Measurements from ENCODE around the gene SWT1. TPM values are rescaled to one million over a fixed set of nuclear protein-coding genes. Genes with fewer than 3 reads are reported as not detected.

Gene SWT1
- total and polyA plus RNA-seq, 9 of the 15 experiments (the other 6 are each of a cell fraction or from before 2014, with no cell fraction given): 1.5 to 3.4 (median 2.3) TPM

DNA sequence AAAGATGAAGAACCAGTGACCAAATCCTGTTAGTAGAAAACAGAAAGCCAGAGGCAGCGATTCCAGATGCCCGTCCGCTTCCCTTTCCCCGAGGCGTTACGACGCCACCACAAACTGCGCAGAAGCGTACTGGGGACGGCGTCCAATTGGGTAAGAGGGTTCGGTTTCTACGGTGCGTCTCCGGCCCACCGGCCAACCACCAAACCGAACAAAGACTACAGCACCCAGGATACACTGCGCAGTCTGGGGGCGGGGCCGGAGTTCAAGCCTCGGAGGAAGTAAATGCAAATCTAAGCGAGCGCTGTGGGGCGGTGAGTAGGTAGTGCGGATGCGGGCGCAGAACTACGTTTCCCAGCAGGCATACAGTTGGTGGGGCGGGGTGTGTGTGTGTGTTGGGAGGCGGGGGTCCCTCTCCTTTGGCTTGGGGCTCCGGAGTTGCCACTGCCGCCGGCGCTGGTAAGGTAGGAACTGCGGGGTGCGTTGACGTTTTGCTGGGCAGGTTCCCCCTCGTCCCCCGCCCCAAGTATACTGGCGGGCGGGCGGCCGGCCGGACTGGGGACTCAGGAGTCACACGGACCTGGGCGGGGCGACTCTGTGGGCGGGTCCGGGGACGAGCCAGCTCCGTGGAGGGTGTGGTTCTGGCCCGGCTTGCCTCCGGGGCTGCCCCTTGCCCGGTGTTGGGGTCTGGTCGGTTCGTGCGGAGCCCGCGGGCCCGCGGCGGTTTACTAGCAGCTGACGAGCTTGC, at the start of gene SWT1, which contains the start of gene TRMT1L (continued):
- TF ChIP-seq, protein P1, sequence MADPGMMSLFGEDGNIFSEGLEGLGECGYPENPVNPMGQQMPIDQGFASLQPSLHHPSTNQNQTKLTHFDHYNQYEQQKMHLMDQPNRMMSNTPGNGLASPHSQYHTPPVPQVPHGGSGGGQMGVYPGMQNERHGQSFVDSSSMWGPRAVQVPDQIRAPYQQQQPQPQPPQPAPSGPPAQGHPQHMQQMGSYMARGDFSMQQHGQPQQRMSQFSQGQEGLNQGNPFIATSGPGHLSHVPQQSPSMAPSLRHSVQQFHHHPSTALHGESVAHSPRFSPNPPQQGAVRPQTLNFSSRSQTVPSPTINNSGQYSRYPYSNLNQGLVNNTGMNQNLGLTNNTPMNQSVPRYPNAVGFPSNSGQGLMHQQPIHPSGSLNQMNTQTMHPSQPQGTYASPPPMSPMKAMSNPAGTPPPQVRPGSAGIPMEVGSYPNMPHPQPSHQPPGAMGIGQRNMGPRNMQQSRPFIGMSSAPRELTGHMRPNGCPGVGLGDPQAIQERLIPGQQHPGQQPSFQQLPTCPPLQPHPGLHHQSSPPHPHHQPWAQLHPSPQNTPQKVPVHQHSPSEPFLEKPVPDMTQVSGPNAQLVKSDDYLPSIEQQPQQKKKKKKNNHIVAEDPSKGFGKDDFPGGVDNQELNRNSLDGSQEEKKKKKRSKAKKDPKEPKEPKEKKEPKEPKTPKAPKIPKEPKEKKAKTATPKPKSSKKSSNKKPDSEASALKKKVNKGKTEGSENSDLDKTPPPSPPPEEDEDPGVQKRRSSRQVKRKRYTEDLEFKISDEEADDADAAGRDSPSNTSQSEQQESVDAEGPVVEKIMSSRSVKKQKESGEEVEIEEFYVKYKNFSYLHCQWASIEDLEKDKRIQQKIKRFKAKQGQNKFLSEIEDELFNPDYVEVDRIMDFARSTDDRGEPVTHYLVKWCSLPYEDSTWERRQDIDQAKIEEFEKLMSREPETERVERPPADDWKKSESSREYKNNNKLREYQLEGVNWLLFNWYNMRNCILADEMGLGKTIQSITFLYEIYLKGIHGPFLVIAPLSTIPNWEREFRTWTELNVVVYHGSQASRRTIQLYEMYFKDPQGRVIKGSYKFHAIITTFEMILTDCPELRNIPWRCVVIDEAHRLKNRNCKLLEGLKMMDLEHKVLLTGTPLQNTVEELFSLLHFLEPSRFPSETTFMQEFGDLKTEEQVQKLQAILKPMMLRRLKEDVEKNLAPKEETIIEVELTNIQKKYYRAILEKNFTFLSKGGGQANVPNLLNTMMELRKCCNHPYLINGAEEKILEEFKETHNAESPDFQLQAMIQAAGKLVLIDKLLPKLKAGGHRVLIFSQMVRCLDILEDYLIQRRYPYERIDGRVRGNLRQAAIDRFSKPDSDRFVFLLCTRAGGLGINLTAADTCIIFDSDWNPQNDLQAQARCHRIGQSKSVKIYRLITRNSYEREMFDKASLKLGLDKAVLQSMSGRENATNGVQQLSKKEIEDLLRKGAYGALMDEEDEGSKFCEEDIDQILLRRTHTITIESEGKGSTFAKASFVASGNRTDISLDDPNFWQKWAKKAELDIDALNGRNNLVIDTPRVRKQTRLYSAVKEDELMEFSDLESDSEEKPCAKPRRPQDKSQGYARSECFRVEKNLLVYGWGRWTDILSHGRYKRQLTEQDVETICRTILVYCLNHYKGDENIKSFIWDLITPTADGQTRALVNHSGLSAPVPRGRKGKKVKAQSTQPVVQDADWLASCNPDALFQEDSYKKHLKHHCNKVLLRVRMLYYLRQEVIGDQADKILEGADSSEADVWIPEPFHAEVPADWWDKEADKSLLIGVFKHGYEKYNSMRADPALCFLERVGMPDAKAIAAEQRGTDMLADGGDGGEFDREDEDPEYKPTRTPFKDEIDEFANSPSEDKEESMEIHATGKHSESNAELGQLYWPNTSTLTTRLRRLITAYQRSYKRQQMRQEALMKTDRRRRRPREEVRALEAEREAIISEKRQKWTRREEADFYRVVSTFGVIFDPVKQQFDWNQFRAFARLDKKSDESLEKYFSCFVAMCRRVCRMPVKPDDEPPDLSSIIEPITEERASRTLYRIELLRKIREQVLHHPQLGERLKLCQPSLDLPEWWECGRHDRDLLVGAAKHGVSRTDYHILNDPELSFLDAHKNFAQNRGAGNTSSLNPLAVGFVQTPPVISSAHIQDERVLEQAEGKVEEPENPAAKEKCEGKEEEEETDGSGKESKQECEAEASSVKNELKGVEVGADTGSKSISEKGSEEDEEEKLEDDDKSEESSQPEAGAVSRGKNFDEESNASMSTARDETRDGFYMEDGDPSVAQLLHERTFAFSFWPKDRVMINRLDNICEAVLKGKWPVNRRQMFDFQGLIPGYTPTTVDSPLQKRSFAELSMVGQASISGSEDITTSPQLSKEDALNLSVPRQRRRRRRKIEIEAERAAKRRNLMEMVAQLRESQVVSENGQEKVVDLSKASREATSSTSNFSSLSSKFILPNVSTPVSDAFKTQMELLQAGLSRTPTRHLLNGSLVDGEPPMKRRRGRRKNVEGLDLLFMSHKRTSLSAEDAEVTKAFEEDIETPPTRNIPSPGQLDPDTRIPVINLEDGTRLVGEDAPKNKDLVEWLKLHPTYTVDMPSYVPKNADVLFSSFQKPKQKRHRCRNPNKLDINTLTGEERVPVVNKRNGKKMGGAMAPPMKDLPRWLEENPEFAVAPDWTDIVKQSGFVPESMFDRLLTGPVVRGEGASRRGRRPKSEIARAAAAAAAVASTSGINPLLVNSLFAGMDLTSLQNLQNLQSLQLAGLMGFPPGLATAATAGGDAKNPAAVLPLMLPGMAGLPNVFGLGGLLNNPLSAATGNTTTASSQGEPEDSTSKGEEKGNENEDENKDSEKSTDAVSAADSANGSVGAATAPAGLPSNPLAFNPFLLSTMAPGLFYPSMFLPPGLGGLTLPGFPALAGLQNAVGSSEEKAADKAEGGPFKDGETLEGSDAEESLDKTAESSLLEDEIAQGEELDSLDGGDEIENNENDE (IDR thresholded peaks at IDR 0.05; ENCODE audit: low read depth, low read length): no peak
- TF ChIP-seq MEIS2 (IDR thresholded peaks at IDR 0.05; ENCODE audit: partially characterized antibody): no peak
- TF ChIP-seq NRF1 (conservative IDR thresholded peaks at IDR 0.05 in 1 of 2, IDR thresholded peaks at IDR 0.05 in 1 of 2): peak; percentile 91 to 93
- TF ChIP-seq KLF1 (tag; IDR thresholded peaks at IDR 0.05): peak; percentile 90; the same call in 1 of the 2 replicates
- TF ChIP-seq MTA3 (IDR thresholded peaks at IDR 0.05; ENCODE audit: borderline replicate concordance): peak; percentile 69; the same call in 1 of the 2 replicates
- TF ChIP-seq, protein P2, sequence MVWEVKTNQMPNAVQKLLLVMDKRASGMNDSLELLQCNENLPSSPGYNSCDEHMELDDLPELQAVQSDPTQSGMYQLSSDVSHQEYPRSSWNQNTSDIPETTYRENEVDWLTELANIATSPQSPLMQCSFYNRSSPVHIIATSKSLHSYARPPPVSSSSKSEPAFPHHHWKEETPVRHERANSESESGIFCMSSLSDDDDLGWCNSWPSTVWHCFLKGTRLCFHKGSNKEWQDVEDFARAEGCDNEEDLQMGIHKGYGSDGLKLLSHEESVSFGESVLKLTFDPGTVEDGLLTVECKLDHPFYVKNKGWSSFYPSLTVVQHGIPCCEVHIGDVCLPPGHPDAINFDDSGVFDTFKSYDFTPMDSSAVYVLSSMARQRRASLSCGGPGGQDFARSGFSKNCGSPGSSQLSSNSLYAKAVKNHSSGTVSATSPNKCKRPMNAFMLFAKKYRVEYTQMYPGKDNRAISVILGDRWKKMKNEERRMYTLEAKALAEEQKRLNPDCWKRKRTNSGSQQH (CRISPR knock-in tag; IDR thresholded peaks at IDR 0.05): peak; percentile 33; the same call in 1 of the 2 replicates
- no peak for TF ChIP-seq ZEB2 (IDR thresholded peaks at IDR 0.05)
- TF ChIP-seq SMARCA4 (IDR thresholded peaks at IDR 0.05): peak; percentile 61
- TF ChIP-seq, protein P3, sequence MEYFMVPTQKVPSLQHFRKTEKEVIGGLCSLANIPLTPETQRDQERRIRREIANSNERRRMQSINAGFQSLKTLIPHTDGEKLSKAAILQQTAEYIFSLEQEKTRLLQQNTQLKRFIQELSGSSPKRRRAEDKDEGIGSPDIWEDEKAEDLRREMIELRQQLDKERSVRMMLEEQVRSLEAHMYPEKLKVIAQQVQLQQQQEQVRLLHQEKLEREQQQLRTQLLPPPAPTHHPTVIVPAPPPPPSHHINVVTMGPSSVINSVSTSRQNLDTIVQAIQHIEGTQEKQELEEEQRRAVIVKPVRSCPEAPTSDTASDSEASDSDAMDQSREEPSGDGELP (CRISPR knock-in tag; IDR thresholded peaks at IDR 0.05; ENCODE audit: borderline replicate concordance): peak; percentile 85; the same call in 1 of the 2 replicates
- TF ChIP-seq, protein P4, sequence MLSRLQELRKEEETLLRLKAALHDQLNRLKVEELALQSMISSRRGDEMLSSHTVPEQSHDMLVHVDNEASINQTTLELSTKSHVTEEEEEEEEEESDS (CRISPR knock-in tag; IDR thresholded peaks at IDR 0.05): no peak
- TF ChIP-seq KAT7 (CRISPR knock-in tag; IDR thresholded peaks at IDR 0.05; ENCODE audit: borderline replicate concordance): no peak
- TF ChIP-seq, protein P5, sequence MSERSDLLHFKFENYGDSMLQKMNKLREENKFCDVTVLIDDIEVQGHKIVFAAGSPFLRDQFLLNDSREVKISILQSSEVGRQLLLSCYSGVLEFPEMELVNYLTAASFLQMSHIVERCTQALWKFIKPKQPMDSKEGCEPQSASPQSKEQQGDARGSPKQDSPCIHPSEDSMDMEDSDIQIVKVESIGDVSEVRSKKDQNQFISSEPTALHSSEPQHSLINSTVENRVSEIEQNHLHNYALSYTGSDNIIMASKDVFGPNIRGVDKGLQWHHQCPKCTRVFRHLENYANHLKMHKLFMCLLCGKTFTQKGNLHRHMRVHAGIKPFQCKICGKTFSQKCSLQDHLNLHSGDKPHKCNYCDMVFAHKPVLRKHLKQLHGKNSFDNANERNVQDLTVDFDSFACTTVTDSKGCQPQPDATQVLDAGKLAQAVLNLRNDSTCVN (CRISPR knock-in tag; IDR thresholded peaks at IDR 0.05): peak; percentile 55; the same call in 1 of the 2 replicates
